Brain microvascular endothelial cell (primary cell): ENCODE data around the gene ZNRF3.

Experiments
- DNase-seq: peaks from one replicate; pipeline ENCODE4 v3.0.0-alpha.2; 2020
- H3K27ac ChIP-seq: fragments of 250-450 bp; sonication (Bioruptor Pico); 2 replicates; pipeline ENCODE4 v1.5.1; 2020; ENCODE audit warnings: mild to moderate bottlenecking, moderate library complexity
- H3K27me3 ChIP-seq: fragments of 250-450 bp; sonication (Bioruptor Pico); replicated peaks from 2 replicates; pipeline ENCODE4 v1.5.1; 2020; ENCODE audit warnings: mild to moderate bottlenecking
- H3K36me3 ChIP-seq: fragments of 250-450 bp; sonication (Bioruptor Pico); replicated peaks from 2 replicates; pipeline ENCODE4 v1.5.1; 2020; ENCODE audit warnings: mild to moderate bottlenecking
- H3K4me3 ChIP-seq: 2 replicates; pipeline ENCODE4 v1.5.1; 2011; ENCODE audit warnings: low read depth, mild to moderate bottlenecking, control low read depth, low read length, moderate library complexity
- in situ Hi-C: cut with HindIII; loops from 2 replicates; pipeline ENCODE4 v1.10.0; 2017; ENCODE audit warnings: low sequenced_read_pairs, low pct_ligation_motif_present
- TF ChIP-seq, protein P1 (sequence below): IDR thresholded peaks from 2 replicates; pipeline ENCODE4 v1.5.1; 2011; ENCODE audit warnings: low read depth, mild to moderate bottlenecking, moderate library complexity, low read length, control low read depth, inconsistent platforms; ENCODE audit errors: missing control alignments

The ZNRF3 gene

DNA sequence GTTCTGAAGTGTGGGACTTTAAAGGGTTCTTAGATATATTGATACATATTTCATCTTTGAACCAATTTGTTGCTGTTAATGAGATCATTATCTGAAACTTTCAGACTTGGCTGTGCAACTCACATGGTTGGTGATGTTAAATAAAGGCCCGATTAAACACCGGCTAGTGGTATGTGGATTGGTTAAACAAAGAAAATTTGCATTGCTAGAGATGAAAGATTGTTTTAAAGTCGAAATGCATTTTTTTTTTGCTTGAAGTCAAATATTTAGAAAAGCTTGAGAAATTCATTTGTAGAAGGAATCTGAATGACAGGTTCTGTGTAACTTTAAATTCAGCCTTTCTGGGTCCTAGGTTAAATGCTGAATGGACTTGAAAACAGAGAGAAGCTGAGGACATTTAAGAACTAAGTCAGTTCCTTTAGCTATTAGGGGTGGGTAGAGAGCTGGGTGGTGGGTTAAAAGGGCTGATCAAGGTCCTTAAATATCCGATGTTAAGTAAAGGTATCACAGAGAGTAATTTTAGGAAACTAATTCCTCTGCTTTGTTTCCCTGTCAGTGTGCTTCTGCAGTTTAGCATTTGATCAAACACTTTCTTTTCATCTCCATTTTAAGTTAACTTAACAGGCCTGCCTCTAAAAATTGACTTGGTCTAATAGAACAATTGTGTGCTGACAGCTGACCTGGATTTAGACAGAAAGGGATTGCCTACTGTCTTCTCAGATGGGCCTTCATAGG lies 4.5 kb downstream of the ZNRF3 start:
- no peak overlapping the region for H3K4me3 ChIP-seq
- DNase-seq: no peak
- no peaks in the 10 kb centered on the region for H3K36me3 ChIP-seq
- in situ Hi-C loops: no loop called here
- no peak overlapping the region for H3K27ac ChIP-seq
- H3K27me3 ChIP-seq: no peaks in the 10 kb centered on the region
- TF ChIP-seq, protein P1, sequence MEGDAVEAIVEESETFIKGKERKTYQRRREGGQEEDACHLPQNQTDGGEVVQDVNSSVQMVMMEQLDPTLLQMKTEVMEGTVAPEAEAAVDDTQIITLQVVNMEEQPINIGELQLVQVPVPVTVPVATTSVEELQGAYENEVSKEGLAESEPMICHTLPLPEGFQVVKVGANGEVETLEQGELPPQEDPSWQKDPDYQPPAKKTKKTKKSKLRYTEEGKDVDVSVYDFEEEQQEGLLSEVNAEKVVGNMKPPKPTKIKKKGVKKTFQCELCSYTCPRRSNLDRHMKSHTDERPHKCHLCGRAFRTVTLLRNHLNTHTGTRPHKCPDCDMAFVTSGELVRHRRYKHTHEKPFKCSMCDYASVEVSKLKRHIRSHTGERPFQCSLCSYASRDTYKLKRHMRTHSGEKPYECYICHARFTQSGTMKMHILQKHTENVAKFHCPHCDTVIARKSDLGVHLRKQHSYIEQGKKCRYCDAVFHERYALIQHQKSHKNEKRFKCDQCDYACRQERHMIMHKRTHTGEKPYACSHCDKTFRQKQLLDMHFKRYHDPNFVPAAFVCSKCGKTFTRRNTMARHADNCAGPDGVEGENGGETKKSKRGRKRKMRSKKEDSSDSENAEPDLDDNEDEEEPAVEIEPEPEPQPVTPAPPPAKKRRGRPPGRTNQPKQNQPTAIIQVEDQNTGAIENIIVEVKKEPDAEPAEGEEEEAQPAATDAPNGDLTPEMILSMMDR: no peak

DNA sequence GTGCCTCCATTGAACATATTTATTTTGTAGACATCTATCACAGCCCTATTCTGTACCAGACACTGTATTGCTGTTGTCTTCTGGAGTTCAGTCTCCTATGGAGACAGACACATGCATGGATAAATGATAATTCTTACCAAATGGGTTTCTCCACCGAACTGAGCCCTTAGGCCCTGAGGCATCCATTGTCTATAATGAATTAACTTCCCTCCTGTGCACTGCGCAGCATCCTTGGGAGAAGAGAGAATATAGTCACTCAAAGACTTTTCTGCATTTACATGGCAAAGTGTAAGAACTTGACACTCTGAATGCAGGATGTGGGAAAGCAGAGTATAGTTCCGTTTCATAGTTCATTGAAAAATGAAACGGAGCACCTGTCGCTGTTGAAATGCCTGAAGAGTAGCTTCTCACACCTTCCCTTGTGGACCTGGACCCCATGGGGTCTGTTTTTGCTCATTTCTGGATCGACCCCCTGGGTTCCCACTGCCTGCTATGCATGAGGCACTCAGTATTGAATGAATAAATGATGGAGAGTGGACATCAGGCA lies 6.2 kb downstream of the ZNRF3 start:
- TF ChIP-seq, protein P1: no peak
- no peaks in the 10 kb centered on the region for H3K36me3 ChIP-seq
- H3K4me3 ChIP-seq: no peak overlapping the region
- in situ Hi-C loops: no loop called here
- H3K27me3 ChIP-seq: no peaks in the 10 kb centered on the region
- DNase-seq: no peak
- no peak overlapping the region for H3K27ac ChIP-seq

- in situ Hi-C loops: no loop called here
- no peak for DNase-seq
- TF ChIP-seq, protein P1: no peak
Measured at GRCh38 chr22:28891156-28891733, 7.9 kb downstream of the ZNRF3 start.

DNA sequence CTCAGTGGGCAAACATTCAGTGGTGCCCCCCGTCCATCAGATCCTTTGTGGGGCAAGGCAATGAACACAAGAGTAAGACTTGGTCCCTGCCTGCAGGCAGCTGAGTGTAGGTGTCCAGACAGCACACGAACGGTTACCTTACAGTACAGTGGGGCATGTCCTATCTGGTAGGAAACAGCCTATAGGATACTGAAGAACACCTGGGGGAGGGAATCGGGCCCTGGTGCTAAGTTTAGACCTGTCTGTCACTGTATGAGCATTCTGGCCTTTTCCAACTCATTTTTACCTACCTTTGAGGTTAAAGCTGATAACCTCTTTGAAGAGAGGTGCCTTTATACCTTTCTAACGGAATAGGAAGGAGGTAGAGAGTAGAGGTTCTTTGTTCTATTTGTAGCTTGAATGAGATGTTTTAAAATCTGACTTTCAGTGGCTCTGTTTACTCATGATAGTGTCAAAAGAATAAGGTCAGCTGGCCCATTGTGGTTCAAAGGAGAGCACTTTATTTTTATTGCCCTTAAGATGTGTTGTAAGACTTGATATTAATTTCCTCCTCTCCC lies 8.9 kb downstream of the ZNRF3 start:
- no peak for DNase-seq
- no peaks in the 10 kb centered on the region for H3K27me3 ChIP-seq
- TF ChIP-seq, protein P1: no peak
- H3K36me3 ChIP-seq: no peaks in the 10 kb centered on the region
- H3K27ac ChIP-seq: no peak overlapping the region
- no peak overlapping the region for H3K4me3 ChIP-seq
- in situ Hi-C loops: no loop called here

More at GRCh38 chr22:28891156-28891733, 7.9 kb downstream of the ZNRF3 start:
- Histone ChIP-seq H3K27me3 (no peaks in the 10 kb centered on the region), H3K36me3 (no peaks in the 10 kb centered on the region), H3K27ac (no peak overlapping the region), H3K4me3 (no peak overlapping the region)

GRCh38 chr22:28893810-28894209 lies 10.4 kb downstream of the ZNRF3 start:
- in situ Hi-C loops: no loop called here
- no peak overlapping the region for H3K4me3 ChIP-seq
- no peaks in the 10 kb centered on the region for H3K36me3 ChIP-seq
- H3K27me3 ChIP-seq: no peaks in the 10 kb centered on the region
- no peak overlapping the region for H3K27ac ChIP-seq
- no peak for DNase-seq
- TF ChIP-seq, protein P1: no peak
